Suppressor macrophage treated with lipopolysaccharide for 1 hour (primary cell): ENCODE results near the gene RPRML.
A peak's percentile ranks its signal among the peaks of the same experiment; 100 is the strongest.

Experiments
- DNase-seq, 3 donors: peaks; one replicate each; pipeline ENCODE4 v3.0.0-alpha.2; 2020 to 2022

Gene RPRML

DNA sequence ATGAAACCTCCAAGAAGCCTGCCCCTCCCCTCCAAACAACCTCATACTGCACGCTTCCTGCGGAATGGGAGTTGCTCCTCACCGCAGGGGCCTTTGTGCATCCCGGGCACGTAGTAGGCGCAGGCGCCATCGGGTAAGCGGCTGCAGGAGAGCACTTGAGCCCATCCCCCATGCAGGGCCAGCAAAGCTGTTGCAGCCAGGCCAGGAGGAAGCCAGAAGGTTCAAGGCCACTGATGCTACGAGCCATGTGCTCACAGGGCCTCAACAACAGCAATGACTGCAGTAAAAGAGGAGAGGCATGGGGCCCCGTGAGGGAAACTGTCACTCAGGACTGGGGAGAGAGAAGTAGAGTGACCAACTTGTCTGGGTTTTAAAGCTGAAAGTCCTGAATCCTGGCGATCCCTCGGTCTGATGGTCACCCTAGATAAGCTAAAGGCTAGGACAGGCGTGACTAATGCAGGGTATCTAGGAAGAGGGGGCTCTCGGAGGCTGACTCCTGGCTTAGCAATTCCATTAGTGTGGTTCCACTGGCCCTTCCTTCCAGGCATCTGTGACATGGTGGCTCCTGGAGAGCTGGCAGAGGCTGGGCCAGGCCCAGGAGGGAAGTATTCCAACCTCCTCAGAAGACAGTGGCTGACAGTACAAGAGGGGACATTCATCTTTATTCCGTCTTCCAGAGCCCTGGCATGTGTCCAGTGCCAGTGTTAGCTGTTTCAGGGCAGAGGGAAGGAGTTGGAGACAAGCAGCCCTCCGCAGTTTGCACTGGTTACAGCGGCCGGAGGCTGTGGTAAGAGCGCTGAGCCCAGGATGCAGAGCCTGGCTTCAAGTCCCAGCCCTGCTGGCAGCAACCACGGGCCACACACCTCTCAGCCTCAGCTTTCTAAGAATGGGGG is 35.3 kb downstream of the RPRML start:
- DNase-seq = no peak

DNA sequence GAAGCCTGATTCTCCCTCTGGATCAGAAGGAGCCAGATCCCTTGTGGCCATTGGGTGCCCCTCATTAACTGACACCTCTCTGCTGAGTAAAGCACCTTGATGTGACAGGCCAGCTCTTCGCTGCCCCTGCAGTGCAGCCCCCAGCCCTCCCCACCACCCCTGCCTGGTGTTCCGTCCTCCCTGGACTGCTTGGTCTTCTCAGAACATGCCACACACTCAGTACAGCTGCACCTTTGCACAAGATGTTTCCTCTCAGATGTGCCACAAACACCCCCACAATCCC is 35.9 kb downstream of the RPRML start:
- DNase-seq = no peak

DNA sequence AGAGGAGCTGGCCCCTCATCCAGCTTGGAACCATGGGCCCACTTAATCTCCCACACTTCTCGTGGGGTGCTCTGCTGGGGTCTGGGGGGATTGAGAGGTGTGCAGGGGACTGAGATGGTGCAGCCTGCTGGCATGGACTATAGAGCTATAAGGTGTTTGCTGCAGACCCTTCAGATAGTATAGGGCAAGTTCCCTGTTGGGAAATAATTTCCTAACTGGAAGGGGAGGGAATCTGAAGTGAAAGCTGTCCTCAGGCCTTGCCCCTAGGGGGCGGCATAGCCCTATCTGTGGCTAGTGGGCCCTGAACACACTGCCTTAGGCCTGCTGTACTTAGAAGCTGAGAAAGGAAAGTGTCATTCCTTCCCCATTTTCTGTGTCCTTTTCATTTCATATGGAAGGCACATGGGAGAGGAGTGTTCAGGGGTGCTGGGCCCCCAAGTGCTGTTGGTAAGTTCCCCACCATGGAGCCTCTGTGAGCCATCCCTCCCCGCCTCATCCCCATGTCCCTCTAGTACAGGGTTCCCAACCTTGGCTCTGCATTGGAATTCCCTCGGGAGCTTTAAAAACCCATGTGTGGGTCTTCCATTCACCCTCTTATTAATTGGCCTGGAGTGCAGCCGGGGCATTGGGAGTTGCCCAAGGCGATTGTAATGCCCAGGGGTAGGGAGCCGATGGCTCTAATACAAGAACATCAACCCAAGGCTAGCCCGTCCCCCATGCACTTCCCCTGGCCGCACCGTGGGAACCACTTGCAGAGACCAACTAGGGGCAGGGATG is 36.4 kb downstream of the RPRML start:
- DNase-seq = peak; percentile 68 to 84 (median 70)

DNA sequence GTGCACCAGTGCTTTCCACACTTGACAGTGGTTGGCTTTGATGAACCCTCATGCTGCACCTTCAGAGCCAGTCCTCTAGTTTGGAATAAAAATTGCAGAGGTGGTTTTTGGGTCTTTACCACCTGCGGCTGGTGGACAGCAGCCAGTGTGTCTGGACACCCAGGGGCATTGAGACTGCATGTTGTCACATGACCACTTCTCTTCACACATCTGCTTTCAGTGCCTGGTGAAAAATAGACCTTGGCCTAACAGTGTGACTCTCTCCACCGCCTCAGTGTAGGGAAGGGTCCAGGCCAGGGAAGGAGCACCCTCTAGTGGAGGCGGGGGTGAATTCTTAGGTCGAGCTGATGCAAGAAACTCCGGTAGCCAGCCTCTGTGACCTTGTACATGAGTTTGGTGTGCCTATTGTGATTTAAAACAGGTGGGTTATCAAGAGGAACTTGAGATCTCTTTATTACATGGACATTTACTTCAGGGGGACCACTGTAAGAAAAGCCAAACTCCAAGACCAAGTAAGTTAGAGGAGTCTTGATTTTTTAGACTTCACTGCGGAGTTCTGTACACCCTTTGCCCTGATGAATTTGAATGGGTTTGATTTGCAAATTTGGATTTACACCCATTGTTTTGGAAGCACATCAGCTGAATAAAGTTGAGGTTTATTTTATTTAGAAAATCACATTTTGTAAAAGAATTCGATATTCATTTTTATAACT is 38.2 kb downstream of the RPRML start:
- DNase-seq = peak; percentile 71 to 83 (median 81)

DNA sequence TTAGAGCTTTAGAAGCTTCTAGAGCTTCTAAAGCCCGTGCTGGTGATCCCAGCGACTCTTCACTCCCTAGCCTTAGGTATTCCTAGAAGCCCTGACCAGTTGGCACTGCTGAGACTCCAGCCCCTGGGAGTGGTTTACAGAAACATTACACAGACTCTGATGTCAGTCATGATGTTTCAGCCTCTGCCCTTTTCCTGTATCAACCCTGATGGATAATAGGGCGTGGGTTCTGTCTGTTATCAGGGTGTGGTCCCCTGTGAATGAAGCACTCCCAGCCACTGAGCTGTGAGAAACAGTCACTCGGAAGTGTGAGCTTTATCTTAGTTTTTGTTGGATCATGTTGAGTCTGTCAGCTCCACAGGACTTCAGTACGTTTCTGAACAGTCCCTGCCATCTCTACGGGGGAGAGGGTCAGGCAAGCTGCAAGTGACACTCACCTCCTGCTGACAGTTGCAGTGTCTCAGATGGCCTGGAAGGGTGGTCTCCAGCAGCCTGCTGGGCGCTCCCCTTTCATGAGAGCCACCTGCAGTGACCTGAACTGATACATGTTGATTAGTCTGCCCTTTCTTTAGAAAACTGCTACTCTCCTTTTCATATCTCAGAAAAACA is 43.3 kb downstream of the RPRML start:
- DNase-seq = no peak

DNA sequence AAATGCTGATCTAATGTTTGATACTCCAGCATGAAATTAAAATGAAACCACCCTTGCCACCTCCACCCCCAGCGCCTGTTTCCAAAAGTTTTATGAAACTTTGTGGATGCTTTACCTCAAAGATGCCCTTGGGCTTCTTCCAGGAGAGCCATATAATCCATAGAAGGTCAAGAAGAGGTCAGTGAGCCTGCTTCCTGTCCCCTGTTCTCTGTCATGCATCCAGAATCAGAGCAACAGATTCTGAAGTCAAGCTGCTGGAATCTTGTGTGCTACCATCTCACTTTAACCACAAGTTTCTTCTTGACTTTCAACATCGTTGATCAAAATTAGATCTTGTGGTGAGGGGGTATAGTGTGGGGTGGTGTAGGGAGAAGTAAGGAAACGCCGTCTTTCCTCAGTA is 47.5 kb downstream of the RPRML start:
- no peak for DNase-seq

DNA sequence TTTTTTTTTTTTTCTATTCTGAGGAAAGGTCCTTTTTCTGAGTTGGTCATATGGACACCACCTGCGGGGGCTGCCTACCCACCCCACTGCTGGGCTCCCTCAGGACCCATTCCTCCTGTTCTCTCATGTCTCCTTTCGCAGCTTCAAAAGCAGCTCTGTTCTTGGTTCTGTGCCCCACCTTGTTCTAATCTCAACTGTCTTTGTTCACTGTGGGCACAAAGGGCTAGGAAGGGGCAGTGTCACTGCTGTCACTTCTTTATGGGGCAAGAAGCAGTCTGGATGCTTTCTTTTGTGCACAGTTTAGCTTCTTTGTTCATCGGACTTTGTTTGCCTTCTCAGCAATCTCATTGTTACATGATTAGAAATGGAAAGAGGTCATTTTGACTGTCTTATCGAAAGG is 49.0 kb downstream of the RPRML start:
- no peak for DNase-seq

DNA sequence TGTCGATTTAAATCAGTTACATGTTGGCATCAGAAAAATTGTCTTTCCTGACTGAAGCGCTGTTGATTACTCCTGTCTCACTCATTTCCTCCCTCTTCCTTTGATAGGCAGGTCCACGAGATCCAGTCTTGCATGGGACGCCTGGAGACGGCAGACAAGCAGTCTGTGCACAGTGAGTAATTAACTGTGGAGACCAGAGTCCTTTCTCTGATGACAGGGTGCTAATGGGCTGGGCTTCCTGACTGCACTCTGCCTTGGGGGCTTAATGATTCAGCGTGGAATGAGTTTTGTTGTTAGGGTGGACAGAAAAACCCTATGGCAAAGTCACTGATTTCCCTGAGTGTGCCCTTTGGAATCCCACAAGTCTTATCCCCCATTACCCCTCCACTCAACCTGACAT is 49.6 kb downstream of the RPRML start:
- no peak for DNase-seq

DNA sequence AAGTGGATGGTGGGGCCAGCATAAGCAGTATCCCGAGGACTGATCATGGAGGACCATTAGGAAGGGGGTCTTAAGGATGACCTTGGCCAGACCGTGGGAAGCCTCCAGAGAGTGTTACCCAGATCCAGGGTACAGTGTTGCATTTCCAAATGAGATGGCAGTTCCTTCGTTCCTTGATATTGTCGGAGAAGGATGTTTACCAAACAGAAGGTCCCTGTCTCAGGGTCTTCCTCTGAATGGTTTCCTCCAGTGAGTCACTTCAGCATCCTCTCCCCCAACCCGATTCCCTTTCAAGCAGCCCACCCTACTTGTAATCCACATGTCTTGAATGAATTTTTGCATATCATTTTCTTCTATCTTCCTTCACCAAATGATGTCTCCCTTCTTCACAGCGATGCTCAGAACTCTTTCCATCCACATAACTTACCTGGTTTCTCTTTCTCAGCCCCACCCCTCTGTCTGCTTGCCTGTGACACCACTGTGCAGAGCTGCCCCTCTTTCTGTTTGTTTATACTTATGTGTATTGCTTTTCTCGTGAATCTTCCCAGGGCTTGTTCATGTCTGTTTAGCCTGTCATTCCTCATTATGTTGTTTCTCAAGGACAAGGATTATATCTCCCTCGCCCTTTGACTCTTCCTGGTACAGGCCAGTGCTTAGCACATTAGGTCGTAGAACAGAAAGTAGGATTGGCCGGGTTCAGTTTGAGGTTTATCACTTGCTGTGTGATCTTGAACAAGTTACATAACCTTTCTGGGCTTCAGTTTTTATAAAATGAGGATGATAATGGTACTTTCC is 50.4 kb downstream of the RPRML start:
- no peak for DNase-seq
